HG02885 (cell line): ENCODE measurements around the gene EPS8L3.
"Not testable (repeated sequence)": the region's sequence is repeated elsewhere in the genome, so short reads cannot be mapped to it uniquely, and the experiment has no call there.

Experiments
- ATAC-seq: cut with Tn5 transposase; IDR thresholded peaks from one replicate; pipeline ENCODE4 v1.9.1; 2021; ENCODE audit warnings: mild to moderate bottlenecking; ENCODE audit not compliant: unreplicated experiment, poor library complexity

EPS8L3 gene

GRCh38 chr1:109765896-109766615 lies 2.3 kb upstream of the EPS8L3 start:
- no peak for ATAC-seq

- ATAC-seq, result no peak
Measured at GRCh38 chr1:109765483-109765815, 1.7 kb upstream of the EPS8L3 start.

GRCh38 chr1:109764561-109765482 lies 1.1 kb upstream of the EPS8L3 start:
- no peak for ATAC-seq

GRCh38 chr1:109762821-109763645 lies 690 bp downstream of the EPS8L3 start:
- ATAC-seq, result no peak

- no peak for ATAC-seq
Measured at GRCh38 chr1:109762039-109762585, 1.6 kb downstream of the EPS8L3 start.

- no peak for ATAC-seq
Measured at GRCh38 chr1:109761227-109762038, 2.3 kb downstream of the EPS8L3 start.

- ATAC-seq, result no peak
Measured at GRCh38 chr1:109760581-109761226, 3.0 kb downstream of the EPS8L3 start.

- ATAC-seq, result no peak
Measured at GRCh38 chr1:109759513-109760334, 4.0 kb downstream of the EPS8L3 start.

- ATAC-seq, result no peak
Measured at GRCh38 chr1:109757936-109758786, 5.6 kb downstream of the EPS8L3 start.

GRCh38 chr1:109756848-109757521 lies 6.7 kb downstream of the EPS8L3 start:
- ATAC-seq, result no peak

GRCh38 chr1:109756325-109756724 lies 7.4 kb downstream of the EPS8L3 start:
- ATAC-seq, result not testable (repeated sequence)

- ATAC-seq, result no peak
Measured at GRCh38 chr1:109754738-109755137, 9.0 kb downstream of the EPS8L3 start.

- ATAC-seq, result no peak
Measured at GRCh38 chr1:109751531-109752260, 12.0 kb downstream of the EPS8L3 start.

- no peak for ATAC-seq
Measured at GRCh38 chr1:109750920-109751319, 12.8 kb downstream of the EPS8L3 start.

- ATAC-seq, result no peak
Measured at GRCh38 chr1:109750241-109750882, 13.4 kb downstream of the EPS8L3 start.

- no peak for ATAC-seq
Measured at GRCh38 chr1:109749221-109749620, 14.5 kb downstream of the EPS8L3 start.
